Suprapubic skin (tissue), 4 donors: ENCODE measurements around the gene UVRAG.

ENCODE experiments used
- EP300 ChIP-seq: sonication (generic); formaldehyde crosslinking; IDR thresholded peaks from one replicate; pipeline ENCODE4 v1.6.1; 2017; ENCODE audit warnings: antibody characterized with exemption
- POLR2A ChIP-seq, 2 donors: fragments of 450-650 bp; IDR thresholded peaks; one replicate each; pipeline ENCODE4 v1.6.1; 2017; ENCODE audit warnings: antibody characterized with exemption in 2 of 2, mild to moderate bottlenecking in 2 of 2, moderate library complexity in 2 of 2
- POLR2AphosphoS5 ChIP-seq, 3 donors: sonication (generic); formaldehyde crosslinking; IDR thresholded peaks; one replicate each; pipeline ENCODE4 v1.6.1; 2017; ENCODE audit warnings: antibody characterized with exemption in 3 of 3
- TF ChIP-seq, protein P1 (sequence below), 2 donors: fragments of 200-600 bp in 1 of 2; fragments of 450-650 bp in 1 of 2; sonication (generic) in 1 of 2; IDR thresholded peaks; one replicate each; pipeline ENCODE4 v1.5.1; 2016 to 2019; ENCODE audit warnings: antibody characterized with exemption in 2 of 2, mild to moderate bottlenecking in 1 of 2, moderate library complexity in 1 of 2

DNA sequence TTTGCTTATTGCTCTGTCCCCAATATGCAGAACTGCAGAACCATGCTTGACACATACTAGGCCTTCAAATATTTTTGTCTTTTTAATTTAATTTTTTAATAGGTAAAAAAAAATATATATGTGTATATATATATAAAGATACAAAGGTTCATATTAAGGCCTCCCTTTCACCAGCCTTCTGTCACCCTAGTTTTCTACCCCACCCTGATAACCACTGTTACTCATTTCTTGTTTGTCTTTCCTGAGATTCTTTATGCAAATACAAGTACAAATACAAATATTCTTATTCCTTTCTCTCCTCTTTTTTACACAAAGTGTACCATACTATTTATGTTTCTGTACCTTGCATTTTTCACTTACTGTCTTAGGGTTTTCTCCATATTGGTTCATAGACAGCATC, 43.0 kb downstream of the UVRAG start:
- TF ChIP-seq POLR2A (IDR thresholded peaks at IDR 0.05) (no peak), EP300 (no peak), POLR2AphosphoS5 (IDR thresholded peaks at IDR 0.05) (no peak)
- TF ChIP-seq, protein P1, sequence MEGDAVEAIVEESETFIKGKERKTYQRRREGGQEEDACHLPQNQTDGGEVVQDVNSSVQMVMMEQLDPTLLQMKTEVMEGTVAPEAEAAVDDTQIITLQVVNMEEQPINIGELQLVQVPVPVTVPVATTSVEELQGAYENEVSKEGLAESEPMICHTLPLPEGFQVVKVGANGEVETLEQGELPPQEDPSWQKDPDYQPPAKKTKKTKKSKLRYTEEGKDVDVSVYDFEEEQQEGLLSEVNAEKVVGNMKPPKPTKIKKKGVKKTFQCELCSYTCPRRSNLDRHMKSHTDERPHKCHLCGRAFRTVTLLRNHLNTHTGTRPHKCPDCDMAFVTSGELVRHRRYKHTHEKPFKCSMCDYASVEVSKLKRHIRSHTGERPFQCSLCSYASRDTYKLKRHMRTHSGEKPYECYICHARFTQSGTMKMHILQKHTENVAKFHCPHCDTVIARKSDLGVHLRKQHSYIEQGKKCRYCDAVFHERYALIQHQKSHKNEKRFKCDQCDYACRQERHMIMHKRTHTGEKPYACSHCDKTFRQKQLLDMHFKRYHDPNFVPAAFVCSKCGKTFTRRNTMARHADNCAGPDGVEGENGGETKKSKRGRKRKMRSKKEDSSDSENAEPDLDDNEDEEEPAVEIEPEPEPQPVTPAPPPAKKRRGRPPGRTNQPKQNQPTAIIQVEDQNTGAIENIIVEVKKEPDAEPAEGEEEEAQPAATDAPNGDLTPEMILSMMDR (IDR thresholded peaks at IDR 0.05) = no peak
